Body of pancreas (tissue), 4 donors: ENCODE data around the gene CLSTN2.

Experiments
- POLR2A ChIP-seq, 3 donors: fragments of 450-650 bp; IDR thresholded peaks; one replicate each; pipeline ENCODE4 v1.6.1; 2016; ENCODE audit warnings: antibody characterized with exemption in 3 of 3, mild to moderate bottlenecking in 2 of 3
- TF ChIP-seq, protein P1 (sequence below), 7 experiments: fragments of 450-650 bp in 4 of 7; fragments of 200-600 bp in 3 of 7; sonication (generic) in 3 of 7; IDR thresholded peaks; one replicate each; pipeline ENCODE4 v1.5.1; 2016 to 2019; ENCODE audit warnings: antibody characterized with exemption in 7 of 7

DNA sequence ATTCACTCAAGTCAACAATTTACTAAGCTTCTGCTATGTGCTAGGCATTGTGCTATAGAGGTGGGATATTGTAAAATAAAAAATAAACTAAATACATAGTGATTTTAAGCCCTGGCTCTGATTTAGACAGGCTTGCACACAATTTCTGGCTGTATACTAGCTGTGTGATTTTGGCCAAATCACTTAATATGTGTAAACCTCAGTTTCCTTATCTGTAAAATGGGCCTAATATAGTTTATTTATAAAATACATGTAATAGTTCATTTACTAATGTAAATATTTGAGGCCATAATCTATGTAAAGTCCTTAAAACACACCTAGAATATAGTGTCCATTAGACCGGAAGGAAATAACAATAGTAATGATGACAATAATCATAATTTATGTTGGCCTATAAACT lies 363.1 kb downstream of the CLSTN2 start:
- TF ChIP-seq, protein P1, sequence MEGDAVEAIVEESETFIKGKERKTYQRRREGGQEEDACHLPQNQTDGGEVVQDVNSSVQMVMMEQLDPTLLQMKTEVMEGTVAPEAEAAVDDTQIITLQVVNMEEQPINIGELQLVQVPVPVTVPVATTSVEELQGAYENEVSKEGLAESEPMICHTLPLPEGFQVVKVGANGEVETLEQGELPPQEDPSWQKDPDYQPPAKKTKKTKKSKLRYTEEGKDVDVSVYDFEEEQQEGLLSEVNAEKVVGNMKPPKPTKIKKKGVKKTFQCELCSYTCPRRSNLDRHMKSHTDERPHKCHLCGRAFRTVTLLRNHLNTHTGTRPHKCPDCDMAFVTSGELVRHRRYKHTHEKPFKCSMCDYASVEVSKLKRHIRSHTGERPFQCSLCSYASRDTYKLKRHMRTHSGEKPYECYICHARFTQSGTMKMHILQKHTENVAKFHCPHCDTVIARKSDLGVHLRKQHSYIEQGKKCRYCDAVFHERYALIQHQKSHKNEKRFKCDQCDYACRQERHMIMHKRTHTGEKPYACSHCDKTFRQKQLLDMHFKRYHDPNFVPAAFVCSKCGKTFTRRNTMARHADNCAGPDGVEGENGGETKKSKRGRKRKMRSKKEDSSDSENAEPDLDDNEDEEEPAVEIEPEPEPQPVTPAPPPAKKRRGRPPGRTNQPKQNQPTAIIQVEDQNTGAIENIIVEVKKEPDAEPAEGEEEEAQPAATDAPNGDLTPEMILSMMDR (IDR thresholded peaks at IDR 0.05), result no peak
- TF ChIP-seq POLR2A (IDR thresholded peaks at IDR 0.05), result no peak
